D721Med (cell line): ENCODE measurements around the gene UGT1A9.

ENCODE experiments used
- DNase-seq: peaks from one replicate; pipeline ENCODE4 v3.0.0; 2011; ENCODE audit warnings: low spot score; ENCODE audit not compliant: insufficient read length
- FAIRE-seq: peaks from 2 replicates; lab custom pipeline; 2011; peaks lifted over from hg19 to GRCh38; lab: Jason Lieb, UNC
- CTCF ChIP-seq: IDR thresholded peaks from 2 replicates; pipeline ENCODE4 v1.5.1; 2012; ENCODE audit warnings: mild to moderate bottlenecking, control low read depth; ENCODE audit not compliant: insufficient read depth; ENCODE audit errors: missing control alignments

UGT1A9 gene

DNA sequence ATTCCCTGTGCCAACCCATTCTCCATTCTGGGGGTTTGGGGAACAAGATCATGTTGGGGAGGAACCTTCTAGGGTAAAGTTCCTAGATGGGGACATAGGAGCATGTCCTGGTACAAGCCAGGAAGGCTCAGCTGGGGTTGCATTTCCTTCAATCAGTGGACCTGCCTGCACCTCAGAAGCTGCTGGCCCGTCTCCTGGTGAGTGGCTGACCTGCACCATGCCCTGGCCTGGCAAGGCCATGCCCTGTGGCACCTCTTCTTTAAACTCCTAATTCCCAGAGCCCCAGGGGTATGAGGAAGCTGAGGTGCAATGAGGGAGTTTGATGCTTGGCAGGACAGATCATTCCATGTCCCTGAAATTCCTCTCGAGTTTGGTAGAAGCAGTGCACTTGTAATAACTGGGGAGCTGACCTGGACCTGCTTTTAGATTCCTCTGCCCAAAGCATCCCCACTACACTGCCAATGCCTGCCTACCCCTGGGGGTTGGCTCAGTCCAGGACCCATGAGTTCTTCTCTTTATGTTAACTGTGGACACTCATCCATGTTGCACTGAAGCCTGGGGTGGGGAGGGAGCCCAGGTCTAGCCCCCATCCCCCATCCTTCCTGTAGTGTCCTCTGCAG lies 131.7 kb downstream of the UGT1A9 start:
- TF ChIP-seq CTCF = no peak
- DNase-seq = no peak
- no peak for FAIRE-seq

GRCh38 chr2:233803994-233804393 lies 132.3 kb downstream of the UGT1A9 start:
- no peak for FAIRE-seq
- no peak for DNase-seq
- no peak for TF ChIP-seq CTCF

DNA sequence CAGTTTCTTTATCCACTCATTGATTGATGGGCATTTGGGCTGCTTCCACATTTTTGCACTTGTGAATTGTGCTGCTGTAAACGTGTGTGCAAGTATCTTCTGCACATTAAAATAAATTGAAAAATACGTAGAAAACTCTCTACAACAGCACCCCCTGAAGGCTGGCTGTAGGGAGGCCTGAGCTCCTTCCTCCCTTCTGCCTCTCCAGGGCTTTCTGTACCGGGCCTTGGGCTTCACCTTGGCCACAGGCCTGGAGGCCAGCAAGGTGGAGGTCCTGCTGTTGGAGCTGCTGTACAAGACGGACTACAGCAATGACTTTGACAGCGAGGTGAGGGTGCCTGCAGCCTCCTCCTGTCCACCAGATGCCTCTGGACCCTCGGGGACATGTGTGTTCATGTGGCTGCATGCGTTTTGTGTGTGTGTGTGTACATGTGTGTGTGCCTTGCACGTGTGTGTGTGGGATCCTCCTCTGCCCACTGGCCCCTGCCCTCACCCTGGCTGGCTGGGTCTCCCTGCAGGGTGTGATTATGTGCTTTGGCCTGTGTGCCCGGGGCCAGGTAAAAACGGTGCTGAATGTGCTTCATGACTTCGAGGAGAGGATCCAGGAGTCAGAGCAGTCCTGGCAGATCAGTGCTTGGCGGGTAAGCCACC lies 135.6 kb downstream of the UGT1A9 start:
- TF ChIP-seq CTCF = no peak
- no peak for FAIRE-seq
- no peak for DNase-seq

DNA sequence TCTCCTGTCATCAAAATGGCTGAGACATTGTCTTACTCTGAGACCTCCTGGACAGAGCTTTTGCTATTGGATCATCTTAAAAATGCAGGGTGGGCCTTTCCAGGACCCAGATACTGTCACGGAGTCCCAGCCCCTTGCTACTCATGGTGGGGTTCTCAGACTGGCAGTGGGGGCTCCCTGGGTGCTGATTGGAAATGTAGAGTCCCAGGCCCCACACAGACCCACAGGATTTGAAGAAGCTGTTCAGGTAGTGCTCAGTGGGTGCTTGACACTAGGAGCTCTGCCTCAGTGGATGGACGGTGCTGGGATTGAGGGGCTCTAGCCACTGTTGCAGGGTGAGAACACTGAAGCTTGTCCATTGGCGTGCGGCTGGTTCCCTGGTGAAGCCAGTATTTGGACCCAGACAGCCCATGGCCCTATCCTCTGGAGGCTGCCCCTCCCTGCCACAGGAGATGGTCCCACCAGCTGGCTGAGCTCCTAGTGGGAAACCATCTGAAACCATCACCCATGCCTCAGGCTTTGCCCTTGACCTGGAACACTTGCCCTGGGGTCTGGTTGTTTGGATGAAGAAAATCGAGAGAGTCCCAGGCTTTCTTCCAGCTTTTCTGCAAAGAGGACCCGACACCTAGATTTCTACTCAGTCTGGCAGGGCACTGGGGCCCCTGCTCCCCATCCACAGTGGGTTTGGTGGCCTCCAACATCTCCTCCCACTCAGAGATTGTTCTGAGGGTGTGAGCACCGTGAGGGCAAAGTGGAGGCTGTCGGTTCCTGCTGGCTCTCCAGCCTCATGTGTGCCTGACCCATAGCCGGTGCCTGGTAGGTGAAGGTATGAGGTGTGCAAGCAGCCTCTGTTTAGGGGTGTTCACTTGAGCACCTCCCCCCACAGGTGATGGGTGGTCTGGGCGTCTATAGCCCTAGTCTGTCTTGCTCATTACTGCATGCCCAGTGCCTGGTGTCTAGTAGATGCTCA lies 136.6 kb downstream of the UGT1A9 start:
- FAIRE-seq = no peak
- TF ChIP-seq CTCF = no peak

GRCh38 chr2:233810385-233810784 lies 138.7 kb downstream of the UGT1A9 start:
- FAIRE-seq = no peak
- no peak for TF ChIP-seq CTCF
- DNase-seq = no peak

More for the DNA sequence above, 136.6 kb downstream of the UGT1A9 start:
- no peak for DNase-seq

DNA sequence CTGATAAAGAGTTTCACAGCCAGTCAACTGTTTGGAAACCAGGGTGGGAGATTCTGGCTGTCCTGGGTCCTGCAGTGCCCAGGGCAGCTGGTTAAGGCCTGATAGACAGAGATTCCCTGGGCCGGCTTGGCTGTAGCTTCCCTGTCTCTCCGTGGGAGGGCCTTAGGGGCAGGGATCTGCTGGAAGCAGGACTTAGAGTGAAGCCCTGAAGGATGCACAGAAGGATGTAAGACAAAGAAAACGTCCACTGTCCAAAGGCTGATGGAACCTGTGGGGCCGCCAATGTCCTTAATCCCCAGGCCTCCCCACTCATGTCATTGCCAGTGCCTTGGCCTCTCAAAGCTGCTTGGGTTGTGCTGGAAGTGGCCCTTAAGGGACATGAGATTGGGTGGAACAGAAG lies 139.4 kb downstream of the UGT1A9 start:
- FAIRE-seq (no peak), DNase-seq (no peak)
- no peak for TF ChIP-seq CTCF
